Activated B cell treated with CpG ODN at 0.5 μM for 24 hours (primary cell): ENCODE measurements around the gene DNASE1. TPM values are rescaled to one million over a fixed set of nuclear protein-coding genes. Genes with fewer than 3 reads are reported as not detected.

Source experiments
- ATAC-seq: fragments of 200-7000 bp; cut with Tn5 transposase; one replicate; pipeline ENCODE4 v1.10.0; 2021; ENCODE audit warnings: low read depth, mild to moderate bottlenecking, moderate library complexity
- CTCF ChIA-PET: fragments of 350-600 bp; sonication (Branson Sonifier 250); formaldehyde crosslinking; loops from one replicate; lab custom pipeline; 2021; ENCODE audit warnings: antibody characterized with exemption; lab: Charles Lee
- POLR2A ChIA-PET: fragments of 350-600 bp; sonication (Branson Sonifier 250); formaldehyde crosslinking; loops from one replicate; lab custom pipeline; 2021; ENCODE audit warnings: antibody characterized with exemption; lab: Charles Lee
- DNase-seq: peaks from one replicate; pipeline ENCODE4 v3.0.0; 2022
- H3K27ac Mint-ChIP-seq: one replicate; pipeline ENCODE4 v1.8.0; 2020; ENCODE audit warnings: mixed read lengths
- H3K27me3 Mint-ChIP-seq: one replicate; pipeline ENCODE4 v1.8.0; 2021; ENCODE audit warnings: mixed read lengths
- H3K36me3 Mint-ChIP-seq: one replicate; pipeline ENCODE4 v1.8.0; 2021; ENCODE audit warnings: low read depth, mixed read lengths
- H3K4me1 Mint-ChIP-seq: one replicate; pipeline ENCODE4 v1.8.0; 2021; ENCODE audit warnings: mixed read lengths
- H3K4me3 Mint-ChIP-seq: one replicate; pipeline ENCODE4 v1.8.0; 2020; ENCODE audit warnings: mild to moderate bottlenecking, mixed read lengths
- H3K9me3 Mint-ChIP-seq: one replicate; pipeline ENCODE4 v1.8.0; 2020; ENCODE audit warnings: mixed read lengths
- intact Hi-C: fragments of 100-400 bp; cut with micrococcal nuclease; formaldehyde crosslinking; loops from one replicate; pipeline ENCODE4 v1.15.1; 2024
- total RNA-seq: library from RNA; stranded (reverse); gene quantifications from 2 replicates; pipeline ENCODE4 v1.2.3, GENCODE V29; 2022
- TF ChIP-seq, protein P1 (sequence below): fragments of 200-600 bp; IDR thresholded peaks from one replicate; pipeline ENCODE4 v1.8.0; 2022; ENCODE audit warnings: antibody characterized with exemption, mild to moderate bottlenecking

The DNASE1 gene
- total RNA-seq, 1 donor from 2014 or later: 28.5 TPM

- H3K27me3 Mint-ChIP-seq: no peaks in the 10 kb centered on the region
- H3K4me1 Mint-ChIP-seq: peaks cover 11% of the 10 kb centered on the region
- ChIA-PET POLR2A (interaction anchor here (0.7 to 1.1 kb wide), 2 partner anchors 185 to 188 kb away, joined by 3 to 4 read pairs; no protein-coding TSS in a partner anchor), CTCF (interaction anchor here (0.7 to 2.3 kb wide), 2 partner anchors 42 to 187 kb away, joined by 3 to 7 read pairs; no protein-coding TSS in a partner anchor)
- no peaks in the 10 kb centered on the region for H3K9me3 Mint-ChIP-seq
- intact Hi-C loops: loop anchor here (1.0 kb wide), 4 partner anchors 26 to 563 kb away; partner anchors contain the start of genes CREBBP and TRAP1
- peaks cover 34% of the 10 kb centered on the region for H3K36me3 Mint-ChIP-seq
- no peak for DNase-seq
- no peak overlapping the region for H3K4me3 Mint-ChIP-seq
- no peak overlapping the region for H3K27ac Mint-ChIP-seq
- no peak for ATAC-seq
- TF ChIP-seq, protein P1, sequence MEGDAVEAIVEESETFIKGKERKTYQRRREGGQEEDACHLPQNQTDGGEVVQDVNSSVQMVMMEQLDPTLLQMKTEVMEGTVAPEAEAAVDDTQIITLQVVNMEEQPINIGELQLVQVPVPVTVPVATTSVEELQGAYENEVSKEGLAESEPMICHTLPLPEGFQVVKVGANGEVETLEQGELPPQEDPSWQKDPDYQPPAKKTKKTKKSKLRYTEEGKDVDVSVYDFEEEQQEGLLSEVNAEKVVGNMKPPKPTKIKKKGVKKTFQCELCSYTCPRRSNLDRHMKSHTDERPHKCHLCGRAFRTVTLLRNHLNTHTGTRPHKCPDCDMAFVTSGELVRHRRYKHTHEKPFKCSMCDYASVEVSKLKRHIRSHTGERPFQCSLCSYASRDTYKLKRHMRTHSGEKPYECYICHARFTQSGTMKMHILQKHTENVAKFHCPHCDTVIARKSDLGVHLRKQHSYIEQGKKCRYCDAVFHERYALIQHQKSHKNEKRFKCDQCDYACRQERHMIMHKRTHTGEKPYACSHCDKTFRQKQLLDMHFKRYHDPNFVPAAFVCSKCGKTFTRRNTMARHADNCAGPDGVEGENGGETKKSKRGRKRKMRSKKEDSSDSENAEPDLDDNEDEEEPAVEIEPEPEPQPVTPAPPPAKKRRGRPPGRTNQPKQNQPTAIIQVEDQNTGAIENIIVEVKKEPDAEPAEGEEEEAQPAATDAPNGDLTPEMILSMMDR: no peak
Observed at GRCh38 chr16:3690980-3691720, 36.7 kb downstream of the DNASE1 start.

DNA sequence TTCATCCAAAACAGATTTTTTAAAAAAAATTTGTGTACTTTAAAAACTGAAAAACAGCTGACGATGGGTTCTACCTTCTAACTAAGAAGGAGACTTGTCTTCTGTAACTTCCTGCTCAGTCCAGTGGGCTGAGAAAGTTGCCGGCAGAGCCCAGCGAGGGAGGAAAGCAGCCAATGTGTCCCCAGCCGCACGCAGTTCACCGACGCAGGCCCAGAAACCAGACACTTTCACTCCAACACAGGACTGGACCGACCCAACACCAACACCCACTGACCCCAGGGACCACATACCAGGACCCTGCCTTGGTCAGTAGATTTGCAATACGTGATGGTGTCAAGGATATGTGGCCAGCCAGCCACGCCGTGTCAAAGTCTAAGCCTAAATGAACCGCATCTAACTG, 37.3 kb downstream of the DNASE1 start:
- Mint-ChIP-seq H3K9me3 (no peaks in the 10 kb centered on the region), H3K4me1 (peaks cover 13% of the 10 kb centered on the region), H3K4me3 (no peak overlapping the region), H3K27ac (no peak overlapping the region), H3K27me3 (no peaks in the 10 kb centered on the region), H3K36me3 (peaks cover 33% of the 10 kb centered on the region)
- no peak for ATAC-seq
- intact Hi-C loops: no loop called here
- POLR2A ChIA-PET: interaction anchor here (1.1 kb wide), 1 partner anchor 185 kb away, joined by 3 read pairs; no protein-coding TSS in a partner anchor
- DNase-seq: no peak
- CTCF ChIA-PET: interaction anchor here (0.7 to 2.3 kb wide), 2 partner anchors 42 to 187 kb away, joined by 3 to 7 read pairs; no protein-coding TSS in a partner anchor
- TF ChIP-seq, protein P1: no peak

GRCh38 chr16:3694051-3694450, 39.6 kb downstream of the DNASE1 start:
- H3K4me1 Mint-ChIP-seq: peaks cover 15% of the 10 kb centered on the region
- H3K27me3 Mint-ChIP-seq: no peaks in the 10 kb centered on the region
- H3K9me3 Mint-ChIP-seq: no peaks in the 10 kb centered on the region
- intact Hi-C loops: no loop called here
- H3K36me3 Mint-ChIP-seq: peaks cover 11% of the 10 kb centered on the region
- POLR2A ChIA-PET: no interaction called here
- no peak for DNase-seq
- no peak for ATAC-seq
- no peak overlapping the region for H3K4me3 Mint-ChIP-seq
- no peak overlapping the region for H3K27ac Mint-ChIP-seq
- CTCF ChIA-PET: no interaction called here
- TF ChIP-seq, protein P1: no peak

DNA sequence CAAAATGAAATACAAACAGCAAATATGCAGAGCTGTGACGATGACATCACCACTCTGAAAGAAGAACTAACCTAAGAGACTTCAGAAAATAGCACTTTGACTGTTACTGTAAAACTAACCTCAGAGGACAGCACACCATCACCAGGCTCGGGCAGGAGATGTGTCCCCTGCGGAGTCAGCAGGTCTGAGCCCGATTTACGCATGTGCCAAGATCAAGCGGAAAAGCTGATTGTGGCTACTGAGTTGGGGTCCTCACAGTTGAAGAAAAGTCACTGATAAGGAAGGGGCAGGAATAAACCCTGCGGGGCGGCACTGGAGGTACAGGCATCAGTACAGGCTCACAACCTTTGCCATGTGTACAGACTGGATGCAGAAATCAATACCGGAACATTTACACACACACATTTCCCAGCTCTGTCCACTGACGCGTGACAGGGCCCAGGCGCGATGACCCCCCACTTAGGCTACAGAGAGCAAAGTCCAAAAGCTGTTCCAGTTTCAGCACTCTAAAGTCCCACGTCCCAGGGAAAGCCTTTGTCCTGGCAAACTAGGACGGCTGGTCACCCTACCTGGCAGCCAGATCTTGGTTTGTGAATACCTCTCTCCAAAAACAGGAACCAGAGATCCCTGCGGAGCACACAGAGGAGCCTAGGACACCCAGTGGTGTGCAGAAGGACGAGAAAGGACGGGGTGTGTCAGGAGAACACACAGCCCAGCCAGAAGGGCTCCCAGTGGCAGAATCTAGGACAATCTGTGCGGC, 41.3 kb downstream of the DNASE1 start:
- Mint-ChIP-seq H3K27me3 (no peaks in the 10 kb centered on the region), H3K4me3 (no peak overlapping the region), H3K36me3 (peaks cover 7% of the 10 kb centered on the region), H3K9me3 (no peaks in the 10 kb centered on the region), H3K4me1 (peaks cover 9% of the 10 kb centered on the region), H3K27ac (no peak overlapping the region)
- intact Hi-C loops: no loop called here
- ChIA-PET CTCF (no interaction called here), POLR2A (interaction anchor here (0.6 to 0.7 kb wide), 2 partner anchors 102 to 1209 kb away, joined by 5 to 7 read pairs; no protein-coding TSS in a partner anchor)
- DNase-seq (no peak), ATAC-seq (no peak)
- TF ChIP-seq, protein P1: no peak
